Mesenchymal stem cell (in vitro differentiated cells and primary cell): ENCODE results near the gene ADPRHL1. TPM values are rescaled to one million over a fixed set of nuclear protein-coding genes. Genes with fewer than 3 reads are reported as not detected.

Source experiments
- DNase-seq: peaks from one replicate; pipeline ENCODE4 v3.0.0-alpha.2; 2013
- H2AFZ ChIP-seq: one replicate; pipeline ENCODE4 v1.6.1; 2013; ENCODE audit warnings: low read depth, mild to moderate bottlenecking, control low read depth, inconsistent platforms, low read length, moderate library complexity
- H2AK5ac ChIP-seq: 2 replicates; pipeline ENCODE4 v1.6.1; 2013; ENCODE audit warnings: low read length, moderate library complexity, mild to moderate bottlenecking, inconsistent platforms; ENCODE audit not compliant: severe bottlenecking
- H2BK120ac ChIP-seq: one replicate; pipeline ENCODE4 v1.6.1; 2013; ENCODE audit warnings: low read depth, mild to moderate bottlenecking, inconsistent platforms, low read length, moderate library complexity
- H2BK12ac ChIP-seq, 2 experiments: one replicate each; pipeline ENCODE4 v1.6.1; 2013; ENCODE audit warnings: inconsistent platforms in 2 of 2, low read length in 2 of 2, mild to moderate bottlenecking in 2 of 2, moderate library complexity in 2 of 2, control low read depth in 1 of 2
- H2BK15ac ChIP-seq: one replicate; pipeline ENCODE4 v1.6.1; 2013; ENCODE audit warnings: mild to moderate bottlenecking, low read depth, inconsistent platforms; ENCODE audit not compliant: poor library complexity, severe bottlenecking
- H2BK5ac ChIP-seq: 2 replicates; pipeline ENCODE4 v1.6.1; 2013; ENCODE audit warnings: low read depth, mild to moderate bottlenecking, low read length, control low read depth, inconsistent platforms; ENCODE audit not compliant: poor library complexity, severe bottlenecking
- H3K14ac ChIP-seq, 2 experiments: one replicate each; pipeline ENCODE4 v1.6.1; 2013; ENCODE audit warnings: inconsistent platforms in 2 of 2, low read length in 2 of 2, control low read depth in 1 of 2, mild to moderate bottlenecking in 1 of 2, moderate library complexity in 1 of 2
- H3K18ac ChIP-seq, 2 experiments: one replicate each; pipeline ENCODE4 v1.6.1; 2013; ENCODE audit warnings: inconsistent platforms in 2 of 2, low read length in 2 of 2, control low read depth in 1 of 2, low read depth in 1 of 2, mild to moderate bottlenecking in 1 of 2
- H3K23ac ChIP-seq, 2 experiments: one replicate each; pipeline ENCODE4 v1.6.1; 2013; ENCODE audit warnings: inconsistent platforms in 2 of 2, low read length in 2 of 2, mild to moderate bottlenecking in 2 of 2, moderate library complexity in 2 of 2, control low read depth in 1 of 2
- H3K27ac ChIP-seq: 2 replicates; pipeline ENCODE4 v1.5.1; 2013; ENCODE audit warnings: mild to moderate bottlenecking, moderate library complexity, low read length, control low read depth, inconsistent platforms; ENCODE audit not compliant: poor library complexity, severe bottlenecking
- H3K27me3 ChIP-seq, 2 experiments: 2 replicates each; pipeline versions ENCODE4 v1.6.1 to v1.7.0; 2013; ENCODE audit warnings: low read length in 2 of 2, mild to moderate bottlenecking in 2 of 2, moderate library complexity in 2 of 2, control low read depth in 1 of 2, inconsistent platforms in 1 of 2; ENCODE audit not compliant: control insufficient read depth in 1 of 2, insufficient read depth in 1 of 2
- H3K36me3 ChIP-seq, 2 experiments: 2 replicates each; pipeline versions ENCODE4 v1.6.1 to v1.7.0; 2013; ENCODE audit warnings: low read length in 2 of 2, control low read depth in 1 of 2, inconsistent platforms in 1 of 2, low read depth in 1 of 2, mild to moderate bottlenecking in 1 of 2; ENCODE audit not compliant: insufficient read depth in 2 of 2, control insufficient read depth in 1 of 2
- H3K4ac ChIP-seq, 2 experiments: one replicate each; pipeline ENCODE4 v1.6.1; 2013; ENCODE audit warnings: inconsistent platforms in 2 of 2, low read length in 2 of 2, mild to moderate bottlenecking in 2 of 2, moderate library complexity in 2 of 2, control low read depth in 1 of 2, low read depth in 1 of 2
- H3K4me1 ChIP-seq: 2 replicates; pipeline ENCODE4 v1.6.1; 2013; ENCODE audit warnings: low read depth, low read length, control low read depth; ENCODE audit not compliant: control insufficient read depth, insufficient read depth
- H3K4me2 ChIP-seq: 2 replicates; pipeline ENCODE4 v1.6.1; 2013; ENCODE audit warnings: low read length, mild to moderate bottlenecking, inconsistent platforms; ENCODE audit not compliant: poor library complexity, severe bottlenecking
- H3K4me3 ChIP-seq, 2 experiments: 2 replicates each; pipeline versions ENCODE4 v1.5.1 to v1.7.0; 2013; ENCODE audit warnings: low read length in 2 of 2, mild to moderate bottlenecking in 2 of 2, control low read depth in 1 of 2, low read depth in 1 of 2; ENCODE audit not compliant: insufficient read depth in 1 of 2
- H3K79me1 ChIP-seq: replicated peaks from 2 replicates; pipeline ENCODE4 v1.6.1; 2013; ENCODE audit warnings: mild to moderate bottlenecking, control low read depth, low read length, inconsistent platforms; ENCODE audit not compliant: poor library complexity, severe bottlenecking
- H3K9ac ChIP-seq: 2 replicates; pipeline ENCODE4 v1.7.0; 2013; ENCODE audit warnings: mild to moderate bottlenecking, low read length, moderate library complexity
- H3K9me3 ChIP-seq: 2 replicates; pipeline ENCODE4 v1.7.0; 2013; ENCODE audit warnings: mild to moderate bottlenecking, low read length; ENCODE audit not compliant: control insufficient read depth
- H4K8ac ChIP-seq: one replicate; pipeline ENCODE4 v1.6.1; 2013; ENCODE audit warnings: inconsistent platforms, mild to moderate bottlenecking, low read length, moderate library complexity
- H4K91ac ChIP-seq: one replicate; pipeline ENCODE4 v1.6.1; 2013; ENCODE audit warnings: mild to moderate bottlenecking, low read length, inconsistent platforms
- WGBS: methylation state at CpG from one replicate; pipeline ENCODE4 v1.1.7; 2013; ENCODE audit warnings: mixed read lengths; 5-methylcytosine and 5-hydroxymethylcytosine counted together
- polyA plus RNA-seq, 2 experiments: library from polyadenylated mRNA; stranded (reverse); fragments of 200-250 nt; gene quantifications; one replicate each; pipeline ENCODE4 v1.2.3, GENCODE V29; 2013

Gene ADPRHL1
- 0.48 TPM for polyA plus RNA-seq (2013, experiment 1 of 2)
- polyA plus RNA-seq (2013, experiment 2 of 2): 0.49 TPM

DNA sequence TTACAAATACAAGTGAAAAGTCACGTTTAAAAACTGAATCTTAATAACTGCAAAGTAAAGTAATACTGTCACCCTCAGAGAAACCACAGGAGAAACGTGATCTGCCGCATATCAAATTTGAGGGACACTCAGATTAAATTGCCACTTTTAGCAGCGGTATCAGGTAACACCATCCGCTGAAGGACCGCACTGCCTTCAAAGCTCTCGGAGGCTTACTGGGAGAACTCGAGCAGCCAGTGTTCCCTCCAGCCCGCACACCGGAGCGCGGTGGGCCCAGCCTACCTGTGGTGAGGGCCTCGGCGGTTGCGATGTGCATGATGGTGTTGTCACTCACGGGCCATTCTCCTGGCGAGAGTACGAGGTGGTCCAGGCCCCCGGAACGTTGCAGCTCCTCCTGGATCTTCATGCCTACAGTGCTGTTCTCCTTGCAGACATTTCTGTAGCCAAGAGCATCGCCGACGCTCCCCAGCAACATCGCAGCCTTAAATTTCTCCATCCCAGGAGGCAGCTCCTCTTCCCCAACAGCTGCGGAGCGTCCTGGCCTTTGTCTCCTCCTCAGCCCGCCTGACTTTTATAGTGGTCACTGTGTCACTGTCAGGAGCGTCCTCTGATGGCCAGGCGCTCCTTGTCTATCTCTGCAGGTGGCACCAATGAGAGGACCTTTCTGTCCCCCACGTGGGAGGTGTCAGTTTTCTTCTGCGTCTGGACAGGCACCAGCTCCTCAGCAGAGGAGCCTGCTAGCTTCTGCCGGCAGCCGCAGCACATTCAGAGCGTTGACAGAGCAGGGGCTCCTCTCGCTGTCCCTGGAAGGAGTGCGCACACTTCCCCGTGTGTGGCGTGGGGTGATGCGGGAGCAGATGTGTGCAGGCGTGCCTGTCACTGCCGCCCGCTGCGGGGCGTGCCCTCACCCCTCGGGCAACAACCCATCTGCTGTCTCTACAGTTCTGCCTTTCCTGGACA lies at the start of gene ADPRHL1:
Gene ADPRHL1 (minus strand): TSS at position 547 of the 960 bp plus-strand sequence. CDS start 51 bp downstream, at position 496.
- no peak within 1 kb of the TSS for H3K4ac ChIP-seq
- peaks cover 51 to 55% of the 10 kb centered on the region in 2 experiments for H3K36me3 ChIP-seq
- no peak within 1 kb of the TSS for H2BK120ac ChIP-seq
- H2AFZ ChIP-seq: no peak within 1 kb of the TSS
- no peak within 1 kb of the TSS for H3K23ac ChIP-seq
- 94% methylated on average over 45 of the region's 45 CpGs for WGBS
- peak within 1 kb of the TSS; percentile 4 for H4K8ac ChIP-seq
- H3K79me1 ChIP-seq: peaks cover 12% of the 10 kb centered on the region
- no peak for DNase-seq
- H3K4me2 ChIP-seq: no peak within 1 kb of the TSS
- peaks cover 8% of the 10 kb centered on the region for H3K4me1 ChIP-seq
- no peak within 1 kb of the TSS for H2BK5ac ChIP-seq
- no peak within 1 kb of the TSS for H2BK15ac ChIP-seq
- no peaks in the 10 kb centered on the region for H3K9me3 ChIP-seq
- H3K18ac ChIP-seq: no peak within 1 kb of the TSS
- H3K4me3 ChIP-seq: no peak within 1 kb of the TSS
- no peak within 1 kb of the TSS for H4K91ac ChIP-seq
- no peak within 1 kb of the TSS for H3K9ac ChIP-seq
- no peak within 1 kb of the TSS for H2BK12ac ChIP-seq
- H3K27me3 ChIP-seq: no peaks in the 10 kb centered on the region
- no peak within 1 kb of the TSS for H2AK5ac ChIP-seq
- H3K27ac ChIP-seq: no peak within 1 kb of the TSS
- no peak within 1 kb of the TSS for H3K14ac ChIP-seq

DNA sequence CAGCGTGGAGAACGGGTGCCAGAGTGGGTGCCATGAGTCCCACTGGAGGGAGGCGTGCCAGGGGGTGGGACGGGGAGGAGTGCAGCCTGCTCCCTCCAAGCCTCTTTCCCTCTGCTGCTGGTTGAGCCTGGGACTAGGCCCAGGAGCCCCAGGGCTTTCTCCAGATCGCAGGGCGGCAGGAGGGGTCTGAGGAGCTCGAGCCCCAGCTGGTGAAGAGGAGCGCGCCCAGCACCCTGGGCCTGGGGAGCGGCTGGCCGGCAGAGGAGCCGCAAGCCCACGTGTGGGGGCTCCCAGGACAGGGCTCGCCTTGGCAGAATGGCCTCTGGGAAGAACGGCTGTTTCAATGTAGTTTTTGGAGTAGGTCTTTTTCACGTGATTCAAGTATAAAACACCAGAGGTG lies 49.4 kb upstream of the ADPRHL1 start:
- H3K14ac ChIP-seq: no peak overlapping the region
- no peak overlapping the region for H4K8ac ChIP-seq
- no peak overlapping the region for H3K4ac ChIP-seq
- H3K9ac ChIP-seq: no peak overlapping the region
- no peak overlapping the region for H3K4me3 ChIP-seq
- H2AFZ ChIP-seq: no peak overlapping the region
- no peak overlapping the region for H2BK12ac ChIP-seq
- no peaks in the 10 kb centered on the region for H3K9me3 ChIP-seq
- H2BK5ac ChIP-seq: no peak overlapping the region
- H2AK5ac ChIP-seq: no peak overlapping the region
- H3K23ac ChIP-seq: no peak overlapping the region
- H4K91ac ChIP-seq: no peak overlapping the region
- H2BK15ac ChIP-seq: no peak overlapping the region
- H3K4me2 ChIP-seq: no peak overlapping the region
- H3K27ac ChIP-seq: no peak overlapping the region
- no peak for DNase-seq
- H2BK120ac ChIP-seq: no peak overlapping the region
- 96% methylated on average over 15 of the region's 16 CpGs for WGBS
- no peaks in the 10 kb centered on the region for H3K27me3 ChIP-seq
- no peak overlapping the region for H3K18ac ChIP-seq
- H3K4me1 ChIP-seq: peaks cover 12% of the 10 kb centered on the region
- peaks cover 40% of the 10 kb centered on the region for H3K79me1 ChIP-seq
- peaks cover 54 to 88% of the 10 kb centered on the region in 2 experiments for H3K36me3 ChIP-seq

DNA sequence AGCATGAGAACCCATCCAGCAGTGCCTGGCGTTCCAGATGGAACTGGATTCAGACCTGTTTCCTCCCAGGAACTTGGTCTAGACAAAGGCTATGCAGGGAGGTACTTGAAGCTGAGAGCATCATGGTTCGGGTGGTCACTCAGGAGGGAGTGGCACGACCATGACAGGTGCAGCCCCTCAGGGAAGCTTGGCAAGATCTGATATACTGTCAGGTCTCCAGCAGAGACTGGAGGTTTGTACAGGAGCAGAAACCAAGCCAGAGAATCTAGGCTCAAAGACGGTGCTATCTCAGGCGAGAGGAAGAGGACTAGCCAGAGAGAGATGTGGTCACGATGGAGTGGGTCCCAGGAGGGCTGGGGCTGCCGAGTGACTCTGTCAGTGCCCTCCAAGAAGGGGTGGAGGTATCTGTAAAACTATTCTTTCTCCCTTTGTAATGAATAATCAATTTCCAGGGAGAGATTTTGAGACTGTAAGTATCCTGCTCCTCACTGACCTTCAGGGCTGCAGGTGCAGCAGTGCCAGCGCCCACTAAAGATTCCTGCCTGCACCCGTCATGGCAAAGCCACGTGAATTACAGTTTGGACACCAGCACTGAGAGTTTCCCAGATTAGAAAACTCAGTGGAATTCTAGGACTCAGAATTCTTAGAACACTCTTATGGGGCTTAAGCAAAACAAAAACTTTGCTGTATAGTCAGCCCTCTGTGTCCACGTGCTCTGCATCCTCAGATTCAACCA lies 47.4 kb upstream of the ADPRHL1 start:
- Histone ChIP-seq H2AK5ac (no peak overlapping the region), H3K36me3 (peaks cover 48 to 99% of the 10 kb centered on the region in 2 experiments), H2AFZ (no peak overlapping the region), H4K8ac (no peak overlapping the region), H2BK120ac (no peak overlapping the region), H3K4me1 (peaks cover 12% of the 10 kb centered on the region), H3K4me2 (no peak overlapping the region), H3K4me3 (no peak overlapping the region), H3K23ac (no peak overlapping the region), H2BK15ac (no peak overlapping the region), H2BK5ac (no peak overlapping the region), H3K9me3 (no peaks in the 10 kb centered on the region), H3K18ac (no peak overlapping the region), H3K79me1 (peaks cover 29% of the 10 kb centered on the region), H3K27ac (no peak overlapping the region), H4K91ac (no peak overlapping the region), H3K9ac (no peak overlapping the region), H3K14ac (no peak overlapping the region), H3K27me3 (no peaks in the 10 kb centered on the region), H3K4ac (no peak overlapping the region), H2BK12ac (no peak overlapping the region)
- no peak for DNase-seq
- WGBS: 98% methylated on average over 9 of the region's 11 CpGs

DNA sequence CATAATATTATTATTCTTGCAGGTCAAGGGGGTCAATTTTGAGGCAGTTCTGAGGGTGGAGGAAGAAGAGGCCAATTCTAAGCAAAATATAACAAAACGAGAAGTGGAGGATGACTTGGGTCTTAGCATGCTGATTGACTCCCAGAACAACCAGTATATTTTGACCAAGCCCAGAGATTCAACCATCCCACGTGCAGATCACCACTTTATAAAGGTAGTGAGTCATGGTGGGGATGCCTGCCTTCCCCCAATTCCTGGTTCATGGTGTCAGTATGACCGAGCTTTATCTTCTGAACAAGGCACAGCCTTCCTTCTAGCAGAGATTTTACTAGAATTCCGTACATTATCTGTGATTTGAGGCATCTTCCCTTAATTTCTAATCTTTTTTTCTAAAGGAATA lies 46.6 kb upstream of the ADPRHL1 start:
- DNase-seq: peak; percentile 9
- Histone ChIP-seq H3K27me3 (no peaks in the 10 kb centered on the region), H3K9me3 (no peaks in the 10 kb centered on the region), H3K18ac (no peak overlapping the region), H3K4me2 (no peak overlapping the region), H3K14ac (no peak overlapping the region), H3K4me1 (peaks cover 17% of the 10 kb centered on the region), H4K91ac (no peak overlapping the region), H3K4me3 (no peak overlapping the region), H2BK12ac (no peak overlapping the region), H3K27ac (no peak overlapping the region), H3K4ac (no peak overlapping the region), H2BK120ac (no peak overlapping the region), H2AK5ac (no peak overlapping the region), H3K36me3 (peaks cover 45 to 99% of the 10 kb centered on the region in 2 experiments), H2AFZ (no peak overlapping the region), H4K8ac (no peak overlapping the region), H3K9ac (no peak overlapping the region), H2BK5ac (no peak overlapping the region), H2BK15ac (no peak overlapping the region), H3K23ac (no peak overlapping the region), H3K79me1 (peaks cover 29% of the 10 kb centered on the region)
- WGBS: 72% methylated on average over 3 of the region's 4 CpGs
